Stimulated activated CD8-positive, alpha-beta memory T cell treated with anti-CD3 and anti-CD28 coated beads, Interleukin-2, amount 100 ng/mL, for 48 hours (primary cell): ENCODE measurements around the gene TMEM269.
A peak's percentile ranks its signal among the peaks of the same experiment; 100 is the strongest.
"Not testable (repeated sequence)": the region's sequence is repeated elsewhere in the genome, so short reads cannot be mapped to it uniquely, and the experiment has no call there.

ENCODE experiments used
- DNase-seq, 2 donors: peaks; one replicate each; pipeline ENCODE4 v3.0.0-alpha.2; 2020; ENCODE audit warnings: low read depth in 2 of 2

TMEM269 gene

DNA sequence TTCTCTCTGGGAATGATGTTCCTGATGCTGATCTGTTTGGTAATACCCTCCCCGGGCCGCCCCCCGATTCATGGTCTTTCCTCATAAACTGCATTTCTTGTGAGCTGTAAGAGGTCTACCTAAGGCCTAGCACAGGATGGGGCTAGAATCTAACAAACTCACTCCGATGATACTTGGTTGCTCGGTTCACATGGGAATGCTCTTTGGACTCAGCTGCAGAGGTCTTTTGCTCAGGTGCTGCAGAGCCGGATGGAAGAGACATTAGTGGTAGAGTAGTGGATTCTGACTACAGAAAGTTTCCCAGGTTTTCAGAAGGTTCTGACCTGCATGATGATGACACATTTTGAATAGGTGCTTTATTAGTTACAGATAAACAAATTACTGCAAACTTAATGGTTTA lies 8.3 kb upstream of the TMEM269 start:
- DNase-seq = no peak

- DNase-seq = no peak
These were observed 6.9 kb upstream of the TMEM269 start for GRCh38 chr1:42777852-42778251.

GRCh38 chr1:42779725-42780124 lies 5.1 kb upstream of the TMEM269 start:
- no peak for DNase-seq

DNA sequence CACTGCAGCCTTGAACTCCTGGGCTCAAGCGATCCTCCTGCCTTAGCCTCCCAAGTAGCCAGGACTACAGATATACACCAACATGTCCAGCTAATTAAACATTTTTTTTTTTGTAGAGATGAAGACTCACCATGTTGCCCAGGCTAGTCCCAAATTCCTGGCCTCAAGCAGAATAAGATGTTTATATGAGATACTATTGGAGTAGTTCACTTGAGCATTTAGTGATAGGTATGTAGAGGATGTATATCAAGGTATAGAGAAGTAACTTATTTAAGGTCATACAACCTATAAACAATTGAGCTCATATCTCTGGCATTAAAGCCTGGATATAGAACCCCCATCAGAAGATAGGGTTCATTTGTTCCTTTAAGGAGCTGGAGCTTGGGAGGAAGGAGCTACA lies 4.6 kb upstream of the TMEM269 start:
- no peak for DNase-seq

DNA sequence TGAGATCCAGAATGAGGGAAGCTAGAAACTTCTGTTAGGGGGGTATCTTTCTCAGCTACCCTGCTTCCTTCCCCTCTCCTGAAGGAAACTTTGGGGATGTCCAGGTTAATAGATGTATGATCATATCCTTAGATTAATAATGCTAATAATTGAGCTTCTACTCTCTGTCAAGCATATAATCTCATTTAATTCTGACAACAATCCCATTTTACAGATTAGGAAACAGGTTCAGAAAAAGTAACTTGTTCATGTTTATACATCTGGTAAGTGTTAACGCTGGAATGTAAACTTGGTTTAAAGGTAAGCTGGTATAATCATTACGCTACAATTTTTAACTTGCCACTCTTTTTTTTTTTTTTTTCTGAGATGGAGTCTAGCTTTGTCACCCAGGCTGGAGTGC lies 1.7 kb upstream of the TMEM269 start:
- DNase-seq = no peak

GRCh38 chr1:42784547-42784945 lies 245 bp upstream of the TMEM269 start:
- DNase-seq = no peak

DNA sequence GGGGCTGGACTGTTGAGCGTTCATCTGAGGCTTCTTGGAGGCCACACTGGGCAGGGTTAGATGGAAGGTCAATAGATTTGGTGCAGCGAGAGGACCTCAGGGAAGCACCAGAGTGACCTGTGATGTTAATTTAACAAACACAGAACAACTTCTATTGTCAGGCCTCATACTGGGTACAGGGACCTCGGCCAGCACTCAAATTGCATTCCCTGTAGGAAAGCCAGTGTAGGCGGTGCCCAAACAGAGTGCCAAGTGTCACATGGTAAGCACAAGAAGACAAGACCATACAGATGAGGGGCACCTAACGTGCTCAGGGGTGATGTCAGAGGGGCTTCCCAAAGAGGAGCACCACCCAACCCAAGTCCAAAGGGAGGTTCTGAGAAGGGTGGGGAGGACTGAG lies 1.3 kb downstream of the TMEM269 start:
- DNase-seq = no peak

- no peak for DNase-seq
These were observed 3.2 kb downstream of the TMEM269 start for GRCh38 chr1:42788021-42788420.

DNA sequence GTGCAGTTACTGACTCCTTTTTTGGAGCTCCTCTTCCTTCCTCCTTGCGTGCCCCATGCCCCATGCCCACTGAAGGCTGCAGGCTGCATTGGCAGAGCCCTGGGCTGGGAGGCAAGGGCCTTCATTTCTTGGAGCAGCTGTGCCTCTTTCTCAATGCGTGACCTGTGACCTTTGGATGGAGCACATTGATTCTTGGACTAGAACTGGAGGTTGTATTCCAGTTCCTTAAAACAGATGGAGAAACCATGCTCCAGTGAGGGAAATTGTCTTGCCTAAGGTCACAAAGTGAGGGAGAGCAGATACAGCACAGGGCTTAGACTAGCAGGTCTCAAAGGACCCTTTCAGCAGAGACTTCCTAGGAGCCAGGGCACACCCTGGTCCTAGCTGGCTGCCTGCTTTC lies 9.0 kb downstream of the TMEM269 start:
- no peak for DNase-seq

- no peak for DNase-seq
These were observed 12.6 kb downstream of the TMEM269 start for GRCh38 chr1:42797414-42797813.

- DNase-seq = no peak
These were observed 13.2 kb downstream of the TMEM269 start for GRCh38 chr1:42797979-42798378.

- DNase-seq = no peak
These were observed 17.2 kb downstream of the TMEM269 start for GRCh38 chr1:42801832-42802473.

DNA sequence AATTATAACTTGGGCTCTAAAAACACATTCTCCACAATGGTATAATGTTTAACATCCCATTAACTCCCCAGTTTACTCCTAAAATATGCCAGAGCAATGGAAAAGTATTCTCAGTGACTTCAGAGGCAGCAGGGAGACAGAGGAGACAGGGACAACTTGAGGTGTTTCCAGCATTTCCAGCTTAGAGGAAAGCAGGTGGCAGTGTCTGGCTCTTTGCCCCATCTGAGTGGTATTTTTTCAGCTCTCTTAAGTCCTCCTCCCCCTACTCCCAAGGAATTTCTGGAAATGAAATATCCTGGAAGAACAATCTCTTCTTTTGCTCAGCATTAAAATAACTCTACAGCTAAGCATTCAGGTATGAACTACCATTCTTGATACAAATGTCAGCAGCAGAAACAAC lies 21.4 kb downstream of the TMEM269 start:
- DNase-seq = no peak

DNA sequence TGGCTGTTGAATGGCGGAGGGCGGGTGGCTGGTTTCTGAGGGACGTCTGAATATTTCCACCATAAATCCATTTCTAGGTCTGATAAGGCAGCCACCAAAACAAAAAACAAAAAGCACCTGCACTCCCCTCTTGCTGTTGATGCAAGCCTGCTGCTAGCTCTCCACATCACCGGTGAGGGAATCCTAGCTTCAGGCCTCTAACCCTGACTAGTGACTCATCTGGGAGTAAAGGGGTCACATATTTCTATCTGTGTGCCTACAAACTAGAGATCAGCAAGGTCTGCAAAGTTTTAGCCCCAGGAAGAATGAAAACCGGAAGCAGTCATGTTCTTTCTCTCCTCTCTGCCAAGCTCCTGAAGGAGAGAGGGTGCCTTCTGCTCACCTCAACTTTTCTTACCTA lies 21.8 kb downstream of the TMEM269 start:
- no peak for DNase-seq

- DNase-seq = no peak
These were observed 22.4 kb downstream of the TMEM269 start for GRCh38 chr1:42807056-42807668.

DNA sequence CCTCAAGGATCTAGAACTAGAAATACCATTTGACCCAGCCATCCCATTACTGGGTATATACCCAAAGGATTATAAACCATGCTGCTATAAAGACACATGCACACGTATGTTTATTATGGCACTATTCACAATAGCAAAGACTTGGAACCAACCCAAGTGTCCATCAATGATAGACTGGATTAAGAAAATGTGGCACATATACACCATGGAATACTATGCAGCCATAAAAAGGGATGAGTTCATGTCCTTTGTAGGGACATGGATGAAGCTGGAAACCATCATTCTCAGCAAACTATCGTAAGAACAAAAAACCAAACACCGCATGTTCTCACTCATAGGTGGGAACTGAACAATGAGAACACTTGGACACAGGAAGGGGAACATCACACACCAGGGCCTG lies 30.0 kb downstream of the TMEM269 start:
- DNase-seq = not testable (repeated sequence)

GRCh38 chr1:42815941-42816584 lies 31.3 kb downstream of the TMEM269 start:
- no peak for DNase-seq

DNA sequence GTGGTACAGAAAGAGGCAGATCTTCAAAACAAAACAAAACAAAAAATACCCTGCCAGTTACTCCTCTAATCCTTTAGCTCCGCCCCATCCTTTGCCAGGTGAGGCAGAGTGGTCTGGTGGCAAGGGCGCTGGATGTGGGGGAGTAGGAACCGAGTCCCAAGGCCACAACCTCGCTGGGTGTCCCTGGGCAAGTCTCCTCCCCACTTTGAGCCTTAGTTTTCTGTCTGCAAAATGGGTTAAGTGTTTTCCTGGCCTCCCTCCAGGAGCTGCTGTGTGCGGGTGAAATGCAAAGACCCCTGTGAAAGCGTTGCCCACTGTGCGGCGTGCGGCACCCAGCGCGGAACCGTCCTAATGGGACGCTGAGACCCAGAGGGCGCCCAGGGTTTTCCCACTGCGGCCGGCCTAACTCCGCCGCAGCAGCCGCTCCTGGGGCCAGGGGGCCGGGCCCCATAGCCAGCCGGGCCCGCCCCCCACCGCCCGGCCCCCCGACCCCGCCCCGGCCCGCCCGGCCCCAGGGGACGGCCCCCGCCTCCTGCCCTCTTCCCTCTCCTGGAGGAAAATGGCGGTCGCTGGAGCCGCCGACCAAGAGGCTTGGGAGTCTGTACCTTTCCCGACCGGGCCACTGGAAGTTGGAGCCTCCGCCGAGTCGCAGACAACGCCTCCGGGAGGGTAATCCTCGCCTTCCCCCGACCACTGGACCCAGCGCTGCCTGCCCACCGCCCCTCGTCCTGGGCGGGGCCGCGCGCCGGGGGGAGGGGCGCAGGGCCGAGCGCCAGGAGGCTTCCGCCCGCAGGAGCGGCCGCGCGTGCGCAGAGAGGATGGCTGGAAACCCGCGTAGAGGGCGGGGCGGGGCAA lies 32.0 kb downstream of the TMEM269 start, which contains the start of the genes ERMAP and SVBP:
Gene ERMAP (plus strand): TSS at position 538 of the 855 bp plus-strand sequence. CDS start 13,327 bp downstream, outside the sequence.
Gene SVBP (minus strand): TSS at position 813 of the 855 bp plus-strand sequence. CDS start 853 bp downstream, outside the sequence.
- peak; percentile 94 to 97 for DNase-seq

DNA sequence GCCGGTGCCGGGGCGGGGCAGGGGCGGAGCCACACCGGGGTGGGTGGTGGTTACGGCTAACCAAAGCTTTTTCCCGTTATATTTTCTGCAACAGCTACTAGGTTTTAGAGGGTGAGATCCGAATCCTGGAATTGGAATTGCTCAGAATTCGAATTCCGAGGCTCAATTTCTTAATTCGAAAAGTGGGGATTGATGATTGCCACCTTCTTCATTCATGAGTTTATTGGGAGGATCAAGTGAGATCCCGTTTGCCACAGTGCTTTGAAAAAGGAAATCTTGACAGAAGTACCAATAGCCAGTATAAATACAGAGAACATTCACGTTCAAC lies 32.6 kb downstream of the TMEM269 start:
- DNase-seq = no peak

- DNase-seq = no peak
These were observed 33.2 kb downstream of the TMEM269 start for GRCh38 chr1:42817976-42818375.

- DNase-seq = no peak
These were observed 36.0 kb downstream of the TMEM269 start for GRCh38 chr1:42820813-42821212.

DNA sequence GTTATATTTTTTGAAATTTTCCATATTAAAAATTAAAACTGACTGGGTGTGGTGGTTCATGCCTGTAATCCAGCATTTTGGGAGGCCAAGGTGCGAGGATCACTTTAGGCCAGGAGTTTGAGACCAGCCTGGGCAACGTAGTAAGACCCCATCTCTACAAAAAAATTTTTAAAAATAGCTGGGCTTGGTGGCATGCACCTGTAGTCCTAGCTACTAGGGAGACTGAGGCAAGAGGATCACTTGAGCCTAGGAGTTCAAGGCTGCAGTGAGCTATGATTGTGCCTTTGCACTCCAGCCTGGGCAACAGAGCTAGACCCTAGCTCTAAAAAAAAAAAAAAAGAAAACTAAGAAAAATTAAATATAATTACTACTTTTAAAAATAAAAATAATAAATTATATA lies 36.9 kb downstream of the TMEM269 start:
- no peak for DNase-seq
